Measurements from ENCODE around the gene MECR.

The MECR gene, protein sequence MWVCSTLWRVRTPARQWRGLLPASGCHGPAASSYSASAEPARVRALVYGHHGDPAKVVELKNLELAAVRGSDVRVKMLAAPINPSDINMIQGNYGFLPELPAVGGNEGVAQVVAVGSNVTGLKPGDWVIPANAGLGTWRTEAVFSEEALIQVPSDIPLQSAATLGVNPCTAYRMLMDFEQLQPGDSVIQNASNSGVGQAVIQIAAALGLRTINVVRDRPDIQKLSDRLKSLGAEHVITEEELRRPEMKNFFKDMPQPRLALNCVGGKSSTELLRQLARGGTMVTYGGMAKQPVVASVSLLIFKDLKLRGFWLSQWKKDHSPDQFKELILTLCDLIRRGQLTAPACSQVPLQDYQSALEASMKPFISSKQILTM

DNA sequence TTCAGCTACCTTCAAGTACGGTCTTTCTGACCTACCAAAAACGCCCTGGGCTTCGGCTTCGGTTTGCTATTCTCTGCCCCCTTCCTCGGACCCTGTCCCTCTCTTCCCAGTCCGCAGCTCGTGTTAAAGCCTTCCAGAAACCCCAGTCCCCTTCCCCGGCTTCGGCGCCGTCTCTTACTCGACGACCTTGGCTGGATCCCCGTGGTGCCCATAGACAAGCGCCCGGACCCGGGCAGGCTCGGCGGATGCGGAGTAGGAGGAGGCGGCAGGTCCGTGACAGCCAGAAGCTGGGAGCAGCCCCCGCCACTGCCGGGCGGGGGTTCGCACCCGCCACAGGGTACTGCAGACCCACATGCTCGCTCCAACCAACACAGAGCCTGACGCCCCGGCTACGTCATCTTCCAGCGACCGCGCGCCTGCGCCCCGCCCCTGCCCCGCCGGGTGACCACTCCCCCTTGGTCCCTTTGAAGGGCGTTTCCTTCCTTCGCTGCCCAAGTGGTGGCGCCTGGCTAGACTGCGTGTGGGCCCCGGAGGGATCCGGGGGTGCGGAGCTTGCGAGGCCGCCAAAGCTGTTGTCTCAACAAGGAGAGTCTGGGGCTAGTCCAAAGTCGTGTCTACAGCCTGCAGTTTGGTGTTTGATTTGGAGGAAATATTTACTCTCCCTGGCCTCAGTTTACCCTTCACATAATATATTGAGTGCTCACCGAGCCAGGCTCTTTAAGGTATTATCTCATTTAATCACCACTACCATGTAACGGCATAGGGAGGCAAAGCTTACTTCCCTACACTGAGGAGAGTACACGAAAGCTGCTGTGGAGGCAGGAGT lies at the start of gene MECR:
Gene MECR (minus strand): TSS at position 382 of the 826 bp plus-strand sequence. CDS start 28 bp downstream, at position 354.
- peak within 1 kb of the TSS; percentile 67 for H3K27ac ChIP-seq

DNA sequence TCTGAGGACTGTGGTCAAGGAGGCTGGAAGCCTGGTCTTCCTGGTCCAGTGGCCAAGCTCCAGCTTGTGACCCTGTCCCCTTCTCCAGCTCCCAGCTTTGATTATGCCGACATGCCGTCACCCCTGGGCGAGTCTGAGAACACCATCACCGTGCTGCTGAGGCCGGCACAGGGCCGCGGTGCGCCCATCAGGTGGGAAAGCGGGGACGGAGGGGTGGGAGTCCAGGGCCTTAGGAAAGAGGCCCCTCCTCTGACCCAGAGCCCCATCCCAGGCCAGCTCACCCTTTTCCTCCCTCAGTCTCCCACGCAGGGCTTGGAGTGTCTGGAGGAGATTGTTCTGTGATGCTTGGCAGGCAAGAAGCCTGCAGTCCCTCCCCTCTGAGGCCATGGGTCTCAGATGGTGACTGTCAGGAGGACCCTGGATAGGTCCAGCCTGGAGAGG lies 49.2 kb upstream of the MECR start:
- TF ChIP-seq, protein P1, sequence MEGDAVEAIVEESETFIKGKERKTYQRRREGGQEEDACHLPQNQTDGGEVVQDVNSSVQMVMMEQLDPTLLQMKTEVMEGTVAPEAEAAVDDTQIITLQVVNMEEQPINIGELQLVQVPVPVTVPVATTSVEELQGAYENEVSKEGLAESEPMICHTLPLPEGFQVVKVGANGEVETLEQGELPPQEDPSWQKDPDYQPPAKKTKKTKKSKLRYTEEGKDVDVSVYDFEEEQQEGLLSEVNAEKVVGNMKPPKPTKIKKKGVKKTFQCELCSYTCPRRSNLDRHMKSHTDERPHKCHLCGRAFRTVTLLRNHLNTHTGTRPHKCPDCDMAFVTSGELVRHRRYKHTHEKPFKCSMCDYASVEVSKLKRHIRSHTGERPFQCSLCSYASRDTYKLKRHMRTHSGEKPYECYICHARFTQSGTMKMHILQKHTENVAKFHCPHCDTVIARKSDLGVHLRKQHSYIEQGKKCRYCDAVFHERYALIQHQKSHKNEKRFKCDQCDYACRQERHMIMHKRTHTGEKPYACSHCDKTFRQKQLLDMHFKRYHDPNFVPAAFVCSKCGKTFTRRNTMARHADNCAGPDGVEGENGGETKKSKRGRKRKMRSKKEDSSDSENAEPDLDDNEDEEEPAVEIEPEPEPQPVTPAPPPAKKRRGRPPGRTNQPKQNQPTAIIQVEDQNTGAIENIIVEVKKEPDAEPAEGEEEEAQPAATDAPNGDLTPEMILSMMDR (conservative IDR thresholded peaks at IDR 0.05): no peak
- no peak for TF ChIP-seq ZFX (IDR thresholded peaks at IDR 0.05)
- no peak overlapping the region for H3K27ac ChIP-seq

More for the DNA sequence above, at the start of gene MECR:
- no peak for TF ChIP-seq ZFX (IDR thresholded peaks at IDR 0.05)
- TF ChIP-seq, protein P1 (conservative IDR thresholded peaks at IDR 0.05): peak; percentile 42

DNA sequence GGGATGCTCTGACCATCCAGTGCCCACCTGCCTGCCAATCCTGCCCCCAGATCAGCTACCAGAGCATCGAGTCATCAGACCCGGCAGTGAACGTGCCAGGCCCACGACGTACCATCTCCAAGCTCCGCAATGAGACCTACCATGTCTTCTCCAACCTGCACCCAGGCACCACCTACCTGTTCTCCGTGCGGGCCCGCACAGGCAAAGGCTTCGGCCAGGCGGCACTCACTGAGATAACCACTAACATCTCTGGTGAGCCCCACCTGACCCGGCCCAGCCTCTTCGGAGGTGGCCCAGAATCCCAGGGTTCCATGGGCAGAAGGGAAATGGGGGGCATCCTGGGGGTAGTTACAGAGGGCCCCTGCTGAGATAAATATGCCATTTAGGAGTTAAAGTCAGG lies 48.7 kb upstream of the MECR start:
- TF ChIP-seq, protein P1 (conservative IDR thresholded peaks at IDR 0.05): no peak
- TF ChIP-seq ZFX (IDR thresholded peaks at IDR 0.05): no peak
- no peak overlapping the region for H3K27ac ChIP-seq

DNA sequence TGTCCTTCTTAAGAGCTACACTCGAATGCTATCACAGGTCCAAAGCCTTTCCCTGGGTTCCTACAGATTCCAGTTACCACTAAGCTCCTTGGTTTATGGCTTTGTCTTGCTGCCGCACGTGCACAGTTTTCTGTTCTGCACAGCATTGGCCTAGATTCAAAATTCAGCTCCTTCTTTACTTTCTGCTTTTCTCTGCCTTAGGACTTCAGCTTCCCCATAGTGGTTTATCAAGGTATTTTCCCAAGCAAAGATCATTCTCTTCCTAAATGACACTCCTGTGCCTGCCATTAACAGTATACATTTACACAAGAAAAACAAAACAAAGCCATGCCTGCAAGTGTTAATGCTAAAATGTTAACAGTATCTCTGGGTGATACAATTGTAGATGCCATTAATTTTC lies 47.4 kb upstream of the MECR start:
- TF ChIP-seq ZFX (IDR thresholded peaks at IDR 0.05): no peak
- TF ChIP-seq, protein P1 (conservative IDR thresholded peaks at IDR 0.05): no peak
- no peak overlapping the region for H3K27ac ChIP-seq

DNA sequence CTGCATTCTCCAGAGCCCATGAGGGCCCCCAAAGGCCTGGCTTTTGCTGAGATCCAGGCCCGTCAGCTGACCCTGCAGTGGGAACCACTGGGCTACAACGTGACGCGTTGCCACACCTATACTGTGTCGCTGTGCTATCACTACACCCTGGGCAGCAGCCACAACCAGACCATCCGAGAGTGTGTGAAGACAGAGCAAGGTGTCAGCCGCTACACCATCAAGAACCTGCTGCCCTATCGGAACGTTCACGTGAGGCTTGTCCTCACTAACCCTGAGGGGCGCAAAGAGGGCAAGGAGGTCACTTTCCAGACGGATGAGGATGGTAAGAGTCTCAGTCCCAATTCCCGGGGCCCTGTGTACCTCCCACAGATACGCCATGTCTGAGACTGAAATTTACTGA lies 44.7 kb upstream of the MECR start:
- H3K27ac ChIP-seq: no peak overlapping the region
- TF ChIP-seq ZFX (IDR thresholded peaks at IDR 0.05): no peak
- TF ChIP-seq, protein P1 (conservative IDR thresholded peaks at IDR 0.05): no peak

DNA sequence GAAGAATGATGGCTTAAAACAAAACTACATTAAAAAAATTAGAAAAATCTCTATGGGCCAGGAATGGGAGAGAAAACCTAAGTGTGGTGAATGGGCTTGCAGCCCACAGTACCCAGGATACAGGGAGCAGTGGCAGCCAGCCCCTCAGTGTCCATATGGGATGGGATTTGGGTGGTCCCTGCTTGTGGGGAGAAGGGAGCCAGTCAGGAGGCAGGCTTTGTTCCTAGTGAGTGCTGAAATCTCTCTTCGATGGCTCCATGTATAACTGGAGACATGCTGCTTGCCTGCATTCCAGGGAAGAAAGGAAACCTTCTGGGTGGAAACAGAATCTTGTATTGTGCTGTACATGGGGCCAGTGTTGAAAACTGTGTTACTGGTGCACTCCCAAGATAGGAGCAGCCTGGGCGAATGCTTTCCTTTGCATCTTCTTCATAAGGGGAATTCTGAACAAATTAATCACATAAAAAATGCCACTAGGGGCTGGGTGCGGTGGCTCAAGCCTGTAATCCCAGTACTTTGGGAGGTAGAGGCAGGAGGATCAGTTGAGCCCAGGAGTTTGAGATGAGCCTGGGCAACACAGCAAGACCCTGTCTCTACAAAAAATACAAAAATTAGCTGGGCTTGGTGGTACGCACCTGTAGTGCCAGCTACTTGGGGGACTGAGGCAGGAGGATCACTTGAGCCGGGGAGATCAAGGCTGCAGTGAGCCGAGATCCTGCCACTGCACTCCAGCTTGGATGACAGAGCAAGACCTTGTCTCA lies 41.6 kb upstream of the MECR start:
- no peak overlapping the region for H3K27ac ChIP-seq
- no peak for TF ChIP-seq ZFX (IDR thresholded peaks at IDR 0.05)
- TF ChIP-seq, protein P1 (conservative IDR thresholded peaks at IDR 0.05): no peak

Measured in C4-2B (cell line).